Cardiac muscle cell (in vitro differentiated cells and primary cell): Measurements from ENCODE around the gene UBE2J2. TPM values are rescaled to one million over a fixed set of nuclear protein-coding genes. Genes with fewer than 3 reads are reported as not detected.
A peak's percentile ranks its signal among the peaks of the same experiment; 100 is the strongest.

Experiments
- DNase-seq, 2 donors: peaks; one replicate each; pipeline versions ENCODE4 v3.0.0 to v3.0.0-alpha.2; 2010 to 2017; ENCODE audit warnings: low read depth in 1 of 2, low spot score in 1 of 2
- H3K27ac ChIP-seq: fragments of 200-600 bp; sonication (generic); 2 replicates; pipeline ENCODE4 v1.5.1; 2016
- H3K27me3 ChIP-seq: fragments of 200-600 bp; sonication (generic); 2 replicates; pipeline ENCODE4 v1.6.0; 2016; ENCODE audit warnings: control low read depth
- H3K36me3 ChIP-seq: fragments of 200-600 bp; sonication (generic); 2 replicates; pipeline ENCODE4 v1.5.1; 2016; ENCODE audit warnings: control low read depth
- H3K4me1 ChIP-seq: fragments of 200-600 bp; sonication (generic); 2 replicates; pipeline ENCODE4 v1.8.1; 2017; ENCODE audit warnings: low read depth, mild to moderate bottlenecking, mixed run types
- H3K4me3 ChIP-seq: fragments of 200-600 bp; sonication (generic); 2 replicates; pipeline ENCODE4 v1.5.1; 2016; ENCODE audit warnings: mild to moderate bottlenecking
- H3K9me3 ChIP-seq: fragments of 200-600 bp; sonication (generic); 2 replicates; pipeline ENCODE4 v1.5.1; 2017; ENCODE audit warnings: low read depth, mild to moderate bottlenecking, control low read depth
- polyA plus RNA-seq: library from polyadenylated mRNA; unstranded; fragments of >200 nt; fragmentation: Nextera tagmentation; extraction: Ambion mirVana; gene quantifications from 2 replicates; pipeline ENCODE4 v1.2.1, GENCODE V29; 2016
- total RNA-seq: library from RNA; depleted of rRNA; stranded (reverse); fragments of >200 nt; gene quantifications from 2 replicates; pipeline ENCODE4 v1.2.3, GENCODE V29; 2016
- TF ChIP-seq, protein P1 (sequence below): IDR thresholded peaks from 2 replicates; pipeline ENCODE4 v1.5.1; 2012; ENCODE audit warnings: low read depth, mild to moderate bottlenecking, low read length

UBE2J2 gene
- total and polyA plus RNA-seq, 2 experiments from 2014 or later = 64.2 to 87.3 TPM

DNA sequence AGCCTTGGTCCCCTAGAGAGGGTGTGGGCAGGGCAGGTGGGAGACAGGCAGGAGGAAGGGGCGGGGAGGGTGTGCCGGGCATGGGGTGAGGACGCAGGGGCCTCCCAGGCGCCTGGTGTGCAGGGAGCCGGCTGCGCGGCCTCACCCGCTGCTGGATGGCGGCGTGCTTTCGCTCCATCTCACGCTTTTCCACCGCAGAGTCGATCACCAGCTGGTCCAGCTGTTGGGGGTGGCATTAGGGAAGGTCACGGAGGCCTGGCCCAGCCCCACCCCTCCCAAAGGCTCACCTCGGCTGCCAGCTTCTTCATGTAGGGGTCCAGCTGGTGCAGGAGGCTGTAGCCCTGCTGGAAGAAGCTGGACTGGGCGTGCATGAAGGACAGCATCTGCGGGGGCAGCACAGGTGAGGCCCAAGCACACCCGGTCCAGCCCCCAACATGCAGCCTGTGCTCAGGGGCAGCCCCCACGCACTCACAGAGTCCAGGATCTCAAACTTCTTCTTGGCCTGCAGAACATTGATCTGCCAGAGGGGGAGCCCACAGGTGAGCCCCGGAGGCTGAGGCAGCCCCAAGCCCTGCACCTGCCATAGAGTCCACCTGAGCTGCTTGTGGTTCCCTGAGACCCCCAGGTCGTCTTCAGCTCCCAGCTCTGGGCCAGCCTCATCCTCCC lies 26.2 kb upstream of the UBE2J2 start:
- no peaks in the 10 kb centered on the region for H3K36me3 ChIP-seq
- no peak overlapping the region for H3K4me3 ChIP-seq
- H3K27me3 ChIP-seq = no peaks in the 10 kb centered on the region
- no peak overlapping the region for H3K27ac ChIP-seq
- TF ChIP-seq, protein P1, sequence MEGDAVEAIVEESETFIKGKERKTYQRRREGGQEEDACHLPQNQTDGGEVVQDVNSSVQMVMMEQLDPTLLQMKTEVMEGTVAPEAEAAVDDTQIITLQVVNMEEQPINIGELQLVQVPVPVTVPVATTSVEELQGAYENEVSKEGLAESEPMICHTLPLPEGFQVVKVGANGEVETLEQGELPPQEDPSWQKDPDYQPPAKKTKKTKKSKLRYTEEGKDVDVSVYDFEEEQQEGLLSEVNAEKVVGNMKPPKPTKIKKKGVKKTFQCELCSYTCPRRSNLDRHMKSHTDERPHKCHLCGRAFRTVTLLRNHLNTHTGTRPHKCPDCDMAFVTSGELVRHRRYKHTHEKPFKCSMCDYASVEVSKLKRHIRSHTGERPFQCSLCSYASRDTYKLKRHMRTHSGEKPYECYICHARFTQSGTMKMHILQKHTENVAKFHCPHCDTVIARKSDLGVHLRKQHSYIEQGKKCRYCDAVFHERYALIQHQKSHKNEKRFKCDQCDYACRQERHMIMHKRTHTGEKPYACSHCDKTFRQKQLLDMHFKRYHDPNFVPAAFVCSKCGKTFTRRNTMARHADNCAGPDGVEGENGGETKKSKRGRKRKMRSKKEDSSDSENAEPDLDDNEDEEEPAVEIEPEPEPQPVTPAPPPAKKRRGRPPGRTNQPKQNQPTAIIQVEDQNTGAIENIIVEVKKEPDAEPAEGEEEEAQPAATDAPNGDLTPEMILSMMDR = peak; percentile 29
- no peaks in the 10 kb centered on the region for H3K9me3 ChIP-seq
- no peak for DNase-seq
- H3K4me1 ChIP-seq = no peaks in the 10 kb centered on the region

DNA sequence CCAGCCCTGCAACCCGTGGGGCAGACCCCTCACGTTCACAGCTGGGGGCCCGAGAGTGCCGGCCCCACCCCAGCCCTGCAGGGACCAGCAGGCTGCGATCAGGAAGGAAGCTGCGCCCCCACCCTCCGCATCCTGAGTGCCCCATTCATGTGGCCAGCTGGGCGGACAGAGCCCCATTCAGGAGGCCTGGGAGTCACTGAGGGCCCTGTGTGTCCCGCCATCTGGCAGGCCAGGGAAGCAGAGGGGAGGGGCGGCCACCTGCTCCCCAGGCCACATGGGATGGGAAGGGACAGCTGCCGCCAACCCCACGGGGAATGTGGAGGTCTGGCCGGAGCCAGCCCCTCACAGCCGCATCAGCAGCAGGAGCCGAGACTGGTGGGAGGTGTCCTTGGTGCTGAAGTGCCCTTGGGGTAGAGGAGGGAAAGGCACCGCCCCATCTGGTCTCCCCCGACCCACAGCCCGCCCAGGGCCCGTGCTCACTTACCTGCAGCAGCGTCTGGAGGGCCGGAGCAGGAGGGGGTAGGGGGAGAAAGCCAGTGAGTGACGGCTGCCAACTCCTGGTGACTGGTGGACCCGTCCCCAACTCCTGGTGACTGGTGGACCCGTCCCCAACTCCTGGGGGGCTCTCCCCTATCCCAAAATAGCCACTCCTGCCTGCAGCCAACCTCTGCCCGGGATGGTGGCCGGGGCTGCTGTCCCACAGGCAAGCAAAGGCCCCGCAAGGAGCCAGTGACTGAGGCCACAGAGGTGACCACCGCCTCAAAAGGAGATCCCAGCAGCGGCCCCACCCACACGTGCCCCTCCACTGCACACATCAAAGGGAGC lies 25.4 kb upstream of the UBE2J2 start:
- Histone ChIP-seq H3K27ac (no peak overlapping the region), H3K4me3 (no peak overlapping the region), H3K4me1 (no peaks in the 10 kb centered on the region), H3K36me3 (no peaks in the 10 kb centered on the region), H3K9me3 (no peaks in the 10 kb centered on the region), H3K27me3 (no peaks in the 10 kb centered on the region)
- peak in 1 of 2 donors; percentile 77 for DNase-seq
- TF ChIP-seq, protein P1 = no peak

DNA sequence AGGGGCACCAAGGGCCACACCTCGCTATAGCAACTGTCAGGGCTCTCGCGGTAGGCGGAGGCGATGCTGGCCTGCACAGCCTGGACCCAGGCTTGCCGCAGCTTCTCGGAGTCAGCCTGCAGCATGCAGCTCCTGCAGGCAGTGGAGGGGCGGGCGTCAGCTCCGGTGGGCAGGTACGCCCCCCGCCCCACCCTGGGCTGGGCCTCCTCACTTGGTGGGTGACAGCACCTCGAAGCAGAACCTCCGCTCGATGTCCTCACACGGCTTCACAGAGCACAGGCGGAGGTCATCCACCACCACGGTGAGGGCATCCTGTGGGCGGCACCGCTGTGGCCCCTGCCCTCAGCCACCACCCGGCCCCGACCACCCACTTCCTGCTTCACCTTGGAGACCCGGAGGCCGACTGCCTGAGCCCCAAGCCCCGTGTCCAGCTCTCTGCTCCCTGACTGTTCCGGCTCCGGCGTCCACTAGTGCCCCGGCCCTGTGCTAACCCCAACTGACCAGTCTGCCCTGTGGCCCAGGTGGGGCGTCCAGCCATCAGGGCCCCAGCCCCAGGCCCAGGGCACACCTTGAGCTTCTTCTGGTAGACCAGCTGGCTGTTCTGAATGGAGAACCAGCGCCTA lies 24.3 kb upstream of the UBE2J2 start:
- no peaks in the 10 kb centered on the region for H3K9me3 ChIP-seq
- H3K4me3 ChIP-seq = no peak overlapping the region
- TF ChIP-seq, protein P1 = no peak
- no peaks in the 10 kb centered on the region for H3K36me3 ChIP-seq
- no peaks in the 10 kb centered on the region for H3K4me1 ChIP-seq
- H3K27me3 ChIP-seq = no peaks in the 10 kb centered on the region
- no peak for DNase-seq
- H3K27ac ChIP-seq = no peak overlapping the region

DNA sequence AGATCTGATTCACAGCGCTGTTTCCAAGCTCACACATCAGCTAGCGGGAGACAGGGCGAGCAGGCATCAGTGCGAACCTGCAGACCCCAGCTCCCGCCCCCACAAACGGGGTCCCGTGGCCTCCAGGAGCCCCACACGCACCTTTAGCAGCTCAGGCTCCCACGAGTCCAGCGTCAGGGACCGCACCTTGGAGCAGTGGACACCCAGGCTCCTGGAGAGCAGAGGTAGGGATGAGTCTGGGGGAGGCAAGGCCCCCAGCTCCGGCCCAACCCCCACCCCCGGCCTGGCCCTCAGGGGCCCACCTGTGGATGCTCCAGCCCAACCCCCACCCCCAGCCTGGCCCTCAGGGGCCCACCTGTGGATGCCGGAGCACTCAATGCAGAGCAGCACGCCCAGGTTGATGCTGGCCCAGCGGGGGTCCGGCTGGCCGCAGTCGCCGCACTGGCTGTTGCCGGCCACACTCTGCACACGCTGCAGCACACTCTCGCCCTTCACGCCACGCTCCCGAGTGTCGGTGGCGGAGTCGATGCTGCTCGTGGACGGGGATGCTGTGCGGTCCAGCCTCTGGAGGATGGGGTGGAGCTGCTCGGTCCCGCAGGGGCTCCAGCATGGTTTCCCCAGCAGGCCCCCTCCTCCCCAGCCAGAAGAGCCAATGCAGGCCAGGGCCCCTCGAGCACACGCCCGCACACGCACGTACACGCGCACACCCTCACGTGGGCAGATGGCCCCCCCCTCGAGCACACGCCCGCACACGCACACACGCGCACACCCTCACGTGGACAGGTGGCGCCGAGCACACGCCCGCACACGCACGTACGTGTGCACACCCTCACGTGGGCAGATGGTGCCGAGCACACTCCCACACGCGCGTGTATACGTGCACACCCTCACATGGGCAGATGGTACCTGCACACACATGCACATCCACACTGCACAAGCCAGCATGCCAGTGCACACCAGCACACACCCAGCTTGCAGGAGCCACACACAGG lies 22.7 kb upstream of the UBE2J2 start:
- Histone ChIP-seq H3K36me3 (no peaks in the 10 kb centered on the region), H3K27ac (no peak overlapping the region), H3K9me3 (no peaks in the 10 kb centered on the region), H3K4me1 (no peaks in the 10 kb centered on the region), H3K4me3 (no peak overlapping the region), H3K27me3 (no peaks in the 10 kb centered on the region)
- DNase-seq = no peak
- TF ChIP-seq, protein P1 = no peak
